ENCODE measurements around the gene LSAMP. TPM values are rescaled to one million over a fixed set of nuclear protein-coding genes. Genes with fewer than 3 reads are reported as not detected.

Gene LSAMP
- total and polyA plus RNA-seq, 9 of the 15 experiments (the other 6 are each of a cell fraction or from before 2014, with no cell fraction given), result 0.09 to 0.11 TPM; not detected in 7

DNA sequence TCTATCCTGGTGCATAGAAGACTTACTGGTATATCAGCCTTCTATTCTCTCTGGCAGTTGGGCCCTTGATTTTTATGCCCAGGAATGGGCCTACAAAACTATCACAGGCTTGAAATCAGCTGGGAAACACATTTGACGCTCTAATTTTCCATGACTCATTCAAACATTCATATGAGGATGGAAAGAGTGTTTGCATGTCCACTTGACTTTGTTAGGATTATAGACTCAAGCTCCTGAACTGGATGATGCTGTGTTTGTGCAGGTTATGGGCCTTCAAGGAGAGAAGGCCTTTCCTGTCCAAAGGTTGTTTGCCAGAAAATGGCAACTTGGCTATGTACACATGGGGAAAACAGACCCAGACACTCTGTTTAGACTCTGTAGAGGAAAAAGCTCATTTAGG, 602.1 kb downstream of the LSAMP start (continued):
- TF ChIP-seq, protein P1, sequence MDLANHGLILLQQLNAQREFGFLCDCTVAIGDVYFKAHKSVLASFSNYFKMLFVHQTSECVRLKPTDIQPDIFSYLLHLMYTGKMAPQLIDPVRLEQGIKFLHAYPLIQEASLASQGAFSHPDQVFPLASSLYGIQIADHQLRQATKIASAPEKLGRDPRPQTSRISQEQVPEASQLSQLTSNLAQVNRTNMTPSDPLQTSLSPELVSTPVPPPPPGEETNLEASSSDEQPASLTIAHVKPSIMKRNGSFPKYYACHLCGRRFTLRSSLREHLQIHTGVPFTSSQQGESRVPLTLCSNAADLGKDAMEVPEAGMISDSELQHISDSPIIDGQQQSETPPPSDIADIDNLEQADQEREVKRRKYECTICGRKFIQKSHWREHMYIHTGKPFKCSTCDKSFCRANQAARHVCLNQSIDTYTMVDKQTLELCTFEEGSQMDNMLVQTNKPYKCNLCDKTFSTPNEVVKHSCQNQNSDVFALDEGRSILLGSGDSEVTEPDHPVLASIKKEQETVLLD (IDR thresholded peaks at IDR 0.05), result no peak
- no peak for TF ChIP-seq TARDBP (IDR thresholded peaks at IDR 0.05)

DNA sequence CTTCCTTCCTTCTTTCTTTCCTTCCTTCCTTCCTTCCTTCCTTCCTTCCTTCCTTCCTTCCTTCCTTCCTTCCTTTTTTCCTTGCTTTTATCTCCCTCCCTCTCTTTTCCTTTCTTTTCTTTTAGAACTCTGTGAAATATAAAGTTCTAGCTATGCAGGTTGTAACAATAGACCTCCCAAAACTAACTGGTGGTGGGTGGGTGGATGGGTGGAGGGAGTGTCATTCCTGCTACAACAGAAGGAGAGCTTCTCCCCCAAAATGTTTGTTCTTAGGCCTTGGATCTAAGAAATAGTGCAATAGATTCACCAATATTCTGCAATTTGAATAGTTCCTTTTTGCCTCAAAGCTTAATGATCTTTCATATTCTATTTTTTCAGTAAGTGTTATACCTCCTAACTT, 606.0 kb downstream of the LSAMP start:
- Histone ChIP-seq H3K27me3 (ENCODE audit: control insufficient read depth in 2 of 2, insufficient read depth in 2 of 2, low read length in 2 of 2) (no peaks in the 10 kb centered on the region), H4K20me1 (replicated peaks; ENCODE audit: control insufficient read depth, insufficient read depth, low read length) (no peaks in the 10 kb centered on the region), H3K4me2 (ENCODE audit: insufficient read depth, low read length) (no peak overlapping the region), H3K79me2 (ENCODE audit: control insufficient read depth, insufficient read depth, low read length) (no peaks in the 10 kb centered on the region), H3K4me1 (replicated peaks in 1 of 2; ENCODE audit: control insufficient read depth in 2 of 2, insufficient read depth in 2 of 2, low read length in 2 of 2) (no peaks in the 10 kb centered on the region; a peak in 1 of 5 replicates), H3K36me3 (ENCODE audit: control insufficient read depth, insufficient read depth, low read length) (no peaks in the 10 kb centered on the region), H3K9me3 (replicated peaks; ENCODE audit: control insufficient read depth, insufficient read depth, low read depth, low read length) (no peaks in the 10 kb centered on the region), H3K9me1 (ENCODE audit: control insufficient read depth, insufficient read depth, low read length) (no peaks in the 10 kb centered on the region), H3K9ac (ENCODE audit: insufficient read depth in 1 of 2, low read depth in 2 of 2, low read length in 2 of 2) (no peak overlapping the region), H3K4me3 (no peak overlapping the region), H3K27ac (ENCODE audit: extremely low read depth, low read depth, low read length) (no peak overlapping the region), H2AFZ (ENCODE audit: low read depth, low read length) (no peak overlapping the region)
- no peak for DNase-seq (ENCODE audit: extremely low read depth in 1 of 4, low spot score in 3 of 4)
- no TSS peak for BruUV-seq (replicated peaks)
- POLR2A ChIA-PET, result no interaction called here
- no peak for ATAC-seq
- in situ Hi-C loops (cut with MboI), result no loop called here
- no peak for FAIRE-seq
- intact Hi-C loops (cut with micrococcal nuclease), result no loop called here
- CTCF ChIA-PET (ENCODE audit: low intra/inter-chr PET ratio), result no interaction called here
- TF ChIP-seq ESRRA (IDR thresholded peaks at IDR 0.05; ENCODE audit: borderline replicate concordance, low read depth) (no peak), POLR3G (IDR thresholded peaks at IDR 0.05; ENCODE audit: extremely low read depth, insufficient read length, insufficient replicate concordance) (no peak), ZFP36 (IDR thresholded peaks at IDR 0.05; ENCODE audit: low read depth, low read length, partially characterized antibody) (no peak), RUNX1 (IDR thresholded peaks at IDR 0.05; ENCODE audit: low read depth) (no peak), MAZ (CRISPR knock-in tag; conservative IDR thresholded peaks at IDR 0.05 in 1 of 2, IDR thresholded peaks at IDR 0.05 in 1 of 2) (no peak), ZNF408 (CRISPR knock-in tag; IDR thresholded peaks at IDR 0.05; ENCODE audit: low read depth) (no peak), CBX3 (IDR thresholded peaks at IDR 0.05; ENCODE audit: borderline replicate concordance in 1 of 2, low read length in 2 of 2) (no peak)
- TF ChIP-seq, protein P2, sequence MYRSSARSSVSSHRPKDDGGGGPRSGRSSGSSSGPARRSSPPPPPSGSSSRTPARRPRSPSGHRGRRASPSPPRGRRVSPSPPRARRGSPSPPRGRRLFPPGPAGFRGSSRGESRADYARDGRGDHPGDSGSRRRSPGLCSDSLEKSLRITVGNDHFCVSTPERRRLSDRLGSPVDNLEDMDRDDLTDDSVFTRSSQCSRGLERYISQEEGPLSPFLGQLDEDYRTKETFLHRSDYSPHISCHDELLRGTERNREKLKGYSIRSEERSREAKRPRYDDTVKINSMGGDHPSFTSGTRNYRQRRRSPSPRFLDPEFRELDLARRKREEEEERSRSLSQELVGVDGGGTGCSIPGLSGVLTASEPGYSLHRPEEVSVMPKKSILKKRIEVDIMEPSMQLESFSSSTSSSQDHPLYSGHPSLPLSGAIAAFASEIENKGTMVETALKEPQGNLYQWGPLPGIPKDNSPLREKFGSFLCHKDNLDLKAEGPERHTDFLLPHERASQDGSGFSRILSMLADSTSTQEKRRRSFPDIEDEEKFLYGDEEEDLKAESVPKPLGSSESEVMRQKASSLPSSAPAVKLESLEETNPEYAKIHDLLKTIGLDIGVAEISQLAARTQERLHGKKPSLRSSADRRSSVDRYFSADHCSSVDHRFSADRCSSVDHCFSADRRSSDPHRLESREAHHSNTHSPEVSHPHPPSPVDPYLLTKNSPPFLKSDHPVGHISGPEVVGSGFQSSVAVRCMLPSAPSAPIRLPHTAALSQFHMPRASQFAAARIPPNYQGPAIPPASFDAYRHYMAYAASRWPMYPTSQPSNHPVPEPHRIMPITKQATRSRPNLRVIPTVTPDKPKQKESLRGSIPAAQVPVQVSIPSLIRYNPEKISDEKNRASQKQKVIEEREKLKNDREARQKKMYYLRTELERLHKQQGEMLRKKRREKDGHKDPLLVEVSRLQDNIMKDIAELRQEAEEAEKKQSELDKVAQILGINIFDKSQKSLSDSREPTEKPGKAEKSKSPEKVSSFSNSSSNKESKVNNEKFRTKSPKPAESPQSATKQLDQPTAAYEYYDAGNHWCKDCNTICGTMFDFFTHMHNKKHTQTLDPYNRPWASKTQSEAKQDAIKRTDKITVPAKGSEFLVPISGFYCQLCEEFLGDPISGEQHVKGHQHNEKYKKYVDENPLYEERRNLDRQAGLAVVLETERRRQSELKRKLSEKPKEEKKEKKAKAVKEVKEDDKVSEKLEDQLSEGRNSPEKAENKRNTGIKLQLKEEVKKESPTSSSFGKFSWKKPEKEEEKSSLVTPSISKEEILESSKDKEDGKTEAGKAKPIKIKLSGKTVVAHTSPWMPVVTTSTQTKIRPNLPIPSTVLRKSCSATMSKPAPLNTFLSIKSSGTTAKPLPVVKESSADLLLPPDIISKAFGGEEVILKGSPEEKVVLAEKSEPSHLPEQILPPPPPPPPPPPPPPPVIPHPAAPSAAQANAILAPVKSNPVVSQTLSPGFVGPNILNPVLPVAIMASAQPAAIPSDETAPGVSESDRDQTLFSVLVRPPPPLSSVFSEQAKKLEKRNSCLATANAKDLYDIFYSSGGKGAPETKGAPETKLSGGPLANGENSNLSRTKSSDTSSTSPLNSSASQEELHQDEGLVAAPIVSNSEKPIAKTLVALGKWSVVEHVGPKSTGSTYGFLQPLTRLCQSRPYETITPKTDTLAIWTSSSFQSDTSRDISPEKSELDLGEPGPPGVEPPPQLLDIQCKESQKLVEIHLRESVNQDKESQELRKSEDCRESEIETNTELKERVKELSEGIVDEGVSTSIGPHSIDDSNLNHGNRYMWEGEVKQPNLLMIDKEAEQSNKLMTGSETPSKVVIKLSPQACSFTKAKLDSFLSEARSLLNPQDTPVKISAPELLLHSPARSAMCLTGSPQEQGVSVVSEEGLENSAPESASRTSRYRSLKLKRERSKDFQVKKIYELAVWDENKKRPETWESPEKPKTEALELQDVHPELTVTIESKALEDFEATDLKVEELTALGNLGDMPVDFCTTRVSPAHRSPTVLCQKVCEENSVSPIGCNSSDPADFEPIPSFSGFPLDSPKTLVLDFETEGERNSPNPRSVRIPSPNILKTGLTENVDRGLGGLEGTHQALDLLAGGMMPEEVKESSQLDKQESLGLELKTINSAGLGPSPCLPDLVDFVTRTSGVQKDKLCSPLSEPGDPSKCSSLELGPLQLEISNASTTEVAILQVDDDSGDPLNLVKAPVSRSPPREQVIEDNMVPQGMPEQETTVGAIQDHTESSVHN (IDR thresholded peaks at IDR 0.05; ENCODE audit: borderline replicate concordance in 1 of 2, low read depth in 1 of 2), result no peak
